Measurements from ENCODE around the gene GCHFR.

DNA sequence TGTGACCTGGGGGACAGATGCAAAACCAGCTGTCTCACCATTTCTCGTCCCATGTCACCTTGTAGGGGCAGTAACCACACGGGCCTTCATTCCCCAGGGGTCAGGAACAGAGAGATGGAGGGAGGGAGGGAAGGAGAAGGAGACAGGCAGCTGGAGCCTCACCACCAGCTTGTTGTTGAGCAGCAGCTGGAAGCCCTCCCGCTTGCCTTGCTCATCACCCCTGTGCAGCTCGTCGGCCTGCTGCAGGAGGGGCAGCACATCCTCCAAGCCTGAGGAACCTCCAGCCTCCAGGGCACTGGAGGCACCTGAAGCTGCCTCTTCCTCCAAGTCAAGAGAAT, 19.1 kb upstream of the GCHFR start:
- TF ChIP-seq, protein P1, sequence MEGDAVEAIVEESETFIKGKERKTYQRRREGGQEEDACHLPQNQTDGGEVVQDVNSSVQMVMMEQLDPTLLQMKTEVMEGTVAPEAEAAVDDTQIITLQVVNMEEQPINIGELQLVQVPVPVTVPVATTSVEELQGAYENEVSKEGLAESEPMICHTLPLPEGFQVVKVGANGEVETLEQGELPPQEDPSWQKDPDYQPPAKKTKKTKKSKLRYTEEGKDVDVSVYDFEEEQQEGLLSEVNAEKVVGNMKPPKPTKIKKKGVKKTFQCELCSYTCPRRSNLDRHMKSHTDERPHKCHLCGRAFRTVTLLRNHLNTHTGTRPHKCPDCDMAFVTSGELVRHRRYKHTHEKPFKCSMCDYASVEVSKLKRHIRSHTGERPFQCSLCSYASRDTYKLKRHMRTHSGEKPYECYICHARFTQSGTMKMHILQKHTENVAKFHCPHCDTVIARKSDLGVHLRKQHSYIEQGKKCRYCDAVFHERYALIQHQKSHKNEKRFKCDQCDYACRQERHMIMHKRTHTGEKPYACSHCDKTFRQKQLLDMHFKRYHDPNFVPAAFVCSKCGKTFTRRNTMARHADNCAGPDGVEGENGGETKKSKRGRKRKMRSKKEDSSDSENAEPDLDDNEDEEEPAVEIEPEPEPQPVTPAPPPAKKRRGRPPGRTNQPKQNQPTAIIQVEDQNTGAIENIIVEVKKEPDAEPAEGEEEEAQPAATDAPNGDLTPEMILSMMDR (IDR thresholded peaks at IDR 0.05; ENCODE audit: poor library complexity): no peak
- no peak for TF ChIP-seq EZH2 (IDR thresholded peaks at IDR 0.05; ENCODE audit: borderline replicate concordance)

Measured in hepatocyte (in vitro differentiated cells).